H9 (cell line): Measurements from ENCODE around the gene GLYR1. TPM values are rescaled to one million over a fixed set of nuclear protein-coding genes. Genes with fewer than 3 reads are reported as not detected.

Experiments used
- DNase-seq: peaks from one replicate; pipeline ENCODE4 v3.0.0-alpha.2; 2017
- H2AFZ ChIP-seq: one replicate; pipeline ENCODE4 v1.6.1; 2013; ENCODE audit warnings: mild to moderate bottlenecking, low read length, control low read depth, moderate library complexity
- H2AK5ac ChIP-seq: 2 replicates; pipeline ENCODE4 v1.6.1; 2013; ENCODE audit warnings: low read length, control low read depth, mixed read lengths; ENCODE audit not compliant: insufficient read length
- H2BK120ac ChIP-seq: one replicate; pipeline ENCODE4 v1.6.1; 2013; ENCODE audit warnings: low read depth, mild to moderate bottlenecking, low read length, control low read depth, inconsistent platforms; ENCODE audit not compliant: poor library complexity, severe bottlenecking
- H2BK12ac ChIP-seq: 2 replicates; pipeline ENCODE4 v1.6.1; 2013; ENCODE audit warnings: low read length, control low read depth, mixed read lengths, low read depth; ENCODE audit not compliant: insufficient read length
- H2BK15ac ChIP-seq: 2 replicates; pipeline ENCODE4 v1.6.1; 2013; ENCODE audit warnings: low read depth, low read length, control low read depth
- H2BK20ac ChIP-seq: one replicate; pipeline ENCODE4 v1.6.1; 2013; ENCODE audit warnings: low read depth, mild to moderate bottlenecking, low read length, control low read depth, inconsistent platforms; ENCODE audit not compliant: poor library complexity, severe bottlenecking
- H2BK5ac ChIP-seq: 2 replicates; pipeline ENCODE4 v1.6.1; 2013; ENCODE audit warnings: low read length, control low read depth, mixed read lengths; ENCODE audit not compliant: insufficient read length
- H3K14ac ChIP-seq: 2 replicates; pipeline ENCODE4 v1.6.1; 2013; ENCODE audit warnings: low read length, control low read depth; ENCODE audit not compliant: insufficient read depth
- H3K18ac ChIP-seq: 2 replicates; pipeline ENCODE4 v1.6.1; 2013; ENCODE audit warnings: low read depth, mild to moderate bottlenecking, mixed read lengths, low read length, control low read depth; ENCODE audit not compliant: insufficient read length
- H3K23ac ChIP-seq: 2 replicates; pipeline ENCODE4 v1.6.1; 2013; ENCODE audit warnings: low read length, control low read depth, mixed read lengths, low read depth; ENCODE audit not compliant: insufficient read length
- H3K23me2 ChIP-seq: 2 replicates; pipeline ENCODE4 v1.6.1; 2013; ENCODE audit warnings: low read depth, mild to moderate bottlenecking, mixed read lengths, low read length, control low read depth; ENCODE audit not compliant: insufficient read length, poor library complexity, severe bottlenecking
- H3K27ac ChIP-seq: 2 replicates; pipeline ENCODE4 v1.5.1; 2013; ENCODE audit warnings: low read length, control low read depth, mixed read lengths, low read depth; ENCODE audit not compliant: insufficient read length
- H3K27me3 ChIP-seq: 2 replicates; pipeline ENCODE4 v1.6.1; 2013; ENCODE audit warnings: low read length, control low read depth, inconsistent platforms; ENCODE audit not compliant: insufficient read depth
- H3K4ac ChIP-seq: 2 replicates; pipeline ENCODE4 v1.6.1; 2013; ENCODE audit warnings: low read depth, mild to moderate bottlenecking, control low read depth, inconsistent platforms, low read length, moderate library complexity
- H3K4me1 ChIP-seq: 2 replicates; pipeline ENCODE4 v1.6.1; 2013; ENCODE audit warnings: low read length, control low read depth, inconsistent platforms; ENCODE audit not compliant: insufficient read depth
- H3K4me2 ChIP-seq: 2 replicates; pipeline ENCODE4 v1.6.1; 2013; ENCODE audit warnings: low read length, control low read depth, mixed read lengths; ENCODE audit not compliant: insufficient read length, insufficient read depth
- H3K56ac ChIP-seq: 2 replicates; pipeline ENCODE4 v1.6.1; 2013; ENCODE audit warnings: low read depth, mild to moderate bottlenecking, mixed read lengths, low read length, control low read depth; ENCODE audit not compliant: insufficient read length
- H3K79me1 ChIP-seq: 2 replicates; pipeline ENCODE4 v1.6.1; 2013; ENCODE audit warnings: low read depth, mild to moderate bottlenecking, moderate library complexity, low read length, control low read depth, inconsistent platforms; ENCODE audit not compliant: insufficient read depth, poor library complexity, severe bottlenecking
- H3K79me2 ChIP-seq: 2 replicates; pipeline ENCODE4 v1.6.1; 2013; ENCODE audit warnings: low read length, control low read depth, inconsistent platforms; ENCODE audit not compliant: insufficient read depth
- H3K9ac ChIP-seq: 2 replicates; pipeline ENCODE4 v1.6.1; 2013; ENCODE audit warnings: low read length, control low read depth, mixed read lengths; ENCODE audit not compliant: insufficient read length; ENCODE audit errors: extremely low read depth
- H3K9me3 ChIP-seq: one replicate; pipeline ENCODE4 v1.6.1; 2013; ENCODE audit warnings: low read depth, low read length, inconsistent platforms; ENCODE audit not compliant: control insufficient read depth
- H3T11ph ChIP-seq: one replicate; pipeline ENCODE4 v1.6.1; 2013; ENCODE audit warnings: mild to moderate bottlenecking, low read length, control low read depth, inconsistent platforms
- H4K20me1 ChIP-seq: one replicate; pipeline ENCODE4 v1.6.1; 2013; ENCODE audit not compliant: control insufficient read depth, insufficient read length, insufficient read depth
- H4K5ac ChIP-seq: 2 replicates; pipeline ENCODE4 v1.6.1; 2013; ENCODE audit warnings: low read depth, mild to moderate bottlenecking, mixed read lengths, low read length, control low read depth; ENCODE audit not compliant: insufficient read length
- H4K8ac ChIP-seq: replicated peaks from 2 replicates; pipeline ENCODE4 v1.6.1; 2013; ENCODE audit warnings: low read length, control low read depth, mixed read lengths, low read depth; ENCODE audit not compliant: insufficient read length
- H4K91ac ChIP-seq: 2 replicates; pipeline ENCODE4 v1.6.1; 2013; ENCODE audit warnings: low read depth, mild to moderate bottlenecking, moderate library complexity, mixed read lengths, low read length, control low read depth; ENCODE audit not compliant: insufficient read length
- H3K27ac Mint-ChIP-seq, 3 experiments: 2 replicates in 2 of 3; 3 replicates in 1 of 3; pipeline ENCODE4 v1.8.0; 2020 to 2021; ENCODE audit warnings: mixed read lengths in 3 of 3, mild to moderate bottlenecking in 1 of 3, moderate library complexity in 1 of 3
- H3K27me3 Mint-ChIP-seq: 2 replicates; pipeline ENCODE4 v1.8.0; 2021; ENCODE audit warnings: low read depth, mild to moderate bottlenecking, moderate library complexity, mixed read lengths
- H3K36me3 Mint-ChIP-seq, 3 experiments: 2 replicates in 2 of 3; 3 replicates in 1 of 3; pipeline ENCODE4 v1.8.0; 2020 to 2021; ENCODE audit warnings: low read depth in 3 of 3, mixed read lengths in 3 of 3; ENCODE audit not compliant: insufficient read depth in 1 of 3
- H3K4me1 Mint-ChIP-seq, 2 experiments: 2 replicates each; pipeline ENCODE4 v1.8.0; 2020; ENCODE audit warnings: mixed read lengths in 2 of 2
- H3K4me3 Mint-ChIP-seq, 2 experiments: 2 replicates in 1 of 2; 3 replicates in 1 of 2; pipeline ENCODE4 v1.8.0; 2020 to 2021; ENCODE audit warnings: mild to moderate bottlenecking in 2 of 2, mixed read lengths in 2 of 2, moderate library complexity in 1 of 2
- H3K9me3 Mint-ChIP-seq, 2 experiments: 2 replicates in 1 of 2; 3 replicates in 1 of 2; pipeline ENCODE4 v1.8.0; 2020; ENCODE audit warnings: mild to moderate bottlenecking in 2 of 2, mixed read lengths in 2 of 2, moderate library complexity in 1 of 2
- CTCF ChIP-seq: fragments of 200-600 bp; sonication (generic); conservative IDR thresholded peaks from 3 replicates; pipeline ENCODE4 v1.8.0; 2021; ENCODE audit warnings: antibody characterized with exemption, mild to moderate bottlenecking
- WGBS: extraction: QIAGEN DNeasy Blood & Tissue Kit; methylation state at CpG from one replicate; pipeline ENCODE4 v1.1.7; 2013; ENCODE audit warnings: missing lambda C conversion rate, low lambda C conversion rate, mixed read lengths; ENCODE audit not compliant: insufficient read length; ENCODE audit errors: extremely low coverage; 5-methylcytosine and 5-hydroxymethylcytosine counted together
- total RNA-seq: library from RNA; stranded (reverse); gene quantifications from 2 replicates; pipeline ENCODE4 v1.2.1, GENCODE V29; 2021

GLYR1 gene
- total RNA-seq, 1 experiment from 2014 or later, result 114 TPM

DNA sequence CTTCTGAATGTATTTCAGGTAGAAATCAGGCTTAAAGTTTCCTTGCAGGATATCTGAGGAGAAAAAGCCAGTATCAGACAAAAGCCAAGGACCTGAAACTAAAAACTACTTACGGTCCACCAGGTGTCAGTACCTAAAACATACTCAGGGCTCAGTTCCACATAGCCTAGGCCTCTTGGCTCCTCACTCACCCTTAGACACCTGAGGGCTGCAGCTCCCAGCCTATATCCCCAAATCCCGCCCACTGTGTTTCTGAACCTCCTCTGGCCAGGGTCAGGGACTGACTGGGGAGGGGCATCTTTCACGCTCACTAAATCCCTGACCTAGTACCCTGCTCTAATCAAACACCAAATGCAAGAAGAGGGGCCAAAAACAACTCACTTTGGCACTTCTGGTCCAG lies 35.8 kb downstream of the GLYR1 start:
- no peaks in the 10 kb centered on the region for H4K20me1 ChIP-seq
- no peak overlapping the region for H4K5ac ChIP-seq
- Mint-ChIP-seq H3K27me3 (no peaks in the 10 kb centered on the region), H3K4me3 (no peak overlapping the region), H3K27ac (peak overlapping the region in 2 of 3 experiments; percentile 72 to 88; a peak in 2 of 7 replicates), H3K36me3 (peaks cover 32 to 82% (median 68%) of the 10 kb centered on the region in 3 experiments; a peak in 6 of 7 replicates), H3K9me3 (no peaks in the 10 kb centered on the region), H3K4me1 (no peaks in the 10 kb centered on the region)
- H2AFZ ChIP-seq, result no peak overlapping the region
- H2BK12ac ChIP-seq, result no peak overlapping the region
- H3K27me3 ChIP-seq, result no peaks in the 10 kb centered on the region
- H3K4ac ChIP-seq, result no peak overlapping the region
- H3T11ph ChIP-seq, result no peak overlapping the region
- no peak overlapping the region for H2BK15ac ChIP-seq
- no peak overlapping the region for H3K14ac ChIP-seq
- H3K56ac ChIP-seq, result no peak overlapping the region
- TF ChIP-seq CTCF, result no peak
- no peak overlapping the region for H3K4me2 ChIP-seq
- no peaks in the 10 kb centered on the region for H3K79me2 ChIP-seq
- H2AK5ac ChIP-seq, result no peak overlapping the region
- H4K91ac ChIP-seq, result no peak overlapping the region
- H3K9me3 ChIP-seq, result no peaks in the 10 kb centered on the region
- H4K8ac ChIP-seq, result no peak overlapping the region
- no peak overlapping the region for H3K23ac ChIP-seq
- no peaks in the 10 kb centered on the region for H3K4me1 ChIP-seq
- no peak overlapping the region for H3K27ac ChIP-seq
- no peaks in the 10 kb centered on the region for H3K23me2 ChIP-seq
- no CpG with 5 or more reads among the region's 3 CpGs for WGBS
- no peak overlapping the region for H2BK120ac ChIP-seq
- no peak overlapping the region for H3K9ac ChIP-seq
- no peak overlapping the region for H2BK20ac ChIP-seq
- H3K18ac ChIP-seq, result no peak overlapping the region
- DNase-seq, result no peak
- H3K79me1 ChIP-seq, result no peaks in the 10 kb centered on the region
- H2BK5ac ChIP-seq, result no peak overlapping the region
